ENCODE measurements around the gene RAB4A. TPM values are rescaled to one million over a fixed set of nuclear protein-coding genes. Genes with fewer than 3 reads are reported as not detected.

The RAB4A gene
- total RNA-seq, 2 experiments from 2014 or later, result 17.5 to 27.9 TPM

DNA sequence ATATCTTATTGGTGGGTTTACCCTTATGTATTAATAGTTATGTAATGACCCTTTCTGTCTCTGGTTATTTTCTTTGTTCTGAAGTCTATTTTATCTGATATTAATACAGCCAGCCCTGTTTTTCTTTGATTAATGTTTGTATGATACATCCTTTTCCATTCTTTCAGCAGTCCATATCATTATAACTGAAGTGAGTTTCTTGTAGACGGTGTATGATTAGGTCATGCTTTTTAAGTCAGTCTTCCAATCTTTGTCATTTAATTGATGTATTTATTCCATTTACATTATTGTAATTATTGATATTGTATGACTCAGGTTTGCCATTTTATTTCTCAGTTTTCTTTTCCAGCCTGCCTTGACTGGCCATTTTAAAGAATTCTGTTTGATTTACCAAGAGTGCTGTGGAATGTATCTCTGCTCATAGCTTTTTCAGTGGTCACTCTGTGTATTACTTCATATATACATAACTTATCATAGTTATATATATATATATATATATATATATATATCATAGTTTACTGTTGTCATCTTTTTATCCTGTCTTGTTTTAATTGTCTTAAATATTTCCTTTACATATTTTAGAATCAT lies 10.5 kb downstream of the RAB4A start:
- Histone ChIP-seq H3K4me3 (ENCODE audit: low read depth, low read length, poor library complexity, severe bottlenecking) (no peak overlapping the region), H3K27ac (ENCODE audit: low read depth, low read length, poor library complexity, severe bottlenecking) (no peak overlapping the region), H3K9me2 (ENCODE audit: insufficient read depth, low read length) (no peaks in the 10 kb centered on the region), H3K36me3 (ENCODE audit: insufficient read depth, low read length) (no peaks in the 10 kb centered on the region), H3K4me2 (ENCODE audit: low read length) (no peak overlapping the region), H3K79me2 (ENCODE audit: insufficient read depth, low read depth, low read length) (peaks cover 5% of the 10 kb centered on the region; the same call in 1 of the 2 replicates), H4K20me1 (ENCODE audit: insufficient read depth, low read length) (0 out of 2 replicates have a peak, but pooled peaks cover 6% of the 10 kb centered on the region), H3K9me3 (ENCODE audit: low read length) (peaks cover 5% of the 10 kb centered on the region; the same call in 1 of the 2 replicates), H2AFZ (ENCODE audit: low read length) (no peak overlapping the region), H3K4me1 (ENCODE audit: insufficient read depth, low read length, poor library complexity, severe bottlenecking) (no peaks in the 10 kb centered on the region)
- ChIA-PET CTCF (ENCODE audit: unreplicated experiment) (no interaction called here), POLR2A (interaction anchor here (1.1 kb wide), 1 partner anchor 12 kb away, joined by 4 read pairs; no protein-coding TSS in a partner anchor)
- no TSS peak for BruUV-seq (replicated peaks)
- TF ChIP-seq EZH2phosphoT487 (IDR thresholded peaks at IDR 0.05; ENCODE audit: borderline replicate concordance, low read depth, low read length), result no peak
- TF ChIP-seq, protein P1, sequence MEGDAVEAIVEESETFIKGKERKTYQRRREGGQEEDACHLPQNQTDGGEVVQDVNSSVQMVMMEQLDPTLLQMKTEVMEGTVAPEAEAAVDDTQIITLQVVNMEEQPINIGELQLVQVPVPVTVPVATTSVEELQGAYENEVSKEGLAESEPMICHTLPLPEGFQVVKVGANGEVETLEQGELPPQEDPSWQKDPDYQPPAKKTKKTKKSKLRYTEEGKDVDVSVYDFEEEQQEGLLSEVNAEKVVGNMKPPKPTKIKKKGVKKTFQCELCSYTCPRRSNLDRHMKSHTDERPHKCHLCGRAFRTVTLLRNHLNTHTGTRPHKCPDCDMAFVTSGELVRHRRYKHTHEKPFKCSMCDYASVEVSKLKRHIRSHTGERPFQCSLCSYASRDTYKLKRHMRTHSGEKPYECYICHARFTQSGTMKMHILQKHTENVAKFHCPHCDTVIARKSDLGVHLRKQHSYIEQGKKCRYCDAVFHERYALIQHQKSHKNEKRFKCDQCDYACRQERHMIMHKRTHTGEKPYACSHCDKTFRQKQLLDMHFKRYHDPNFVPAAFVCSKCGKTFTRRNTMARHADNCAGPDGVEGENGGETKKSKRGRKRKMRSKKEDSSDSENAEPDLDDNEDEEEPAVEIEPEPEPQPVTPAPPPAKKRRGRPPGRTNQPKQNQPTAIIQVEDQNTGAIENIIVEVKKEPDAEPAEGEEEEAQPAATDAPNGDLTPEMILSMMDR (conservative IDR thresholded peaks at IDR 0.05; ENCODE audit: low read length), result no peak
- intact Hi-C loops (cut with micrococcal nuclease; ENCODE audit: unreplicated experiment), result no loop called here
- DNase-seq (ENCODE audit: low spot score), result no peak

DNA sequence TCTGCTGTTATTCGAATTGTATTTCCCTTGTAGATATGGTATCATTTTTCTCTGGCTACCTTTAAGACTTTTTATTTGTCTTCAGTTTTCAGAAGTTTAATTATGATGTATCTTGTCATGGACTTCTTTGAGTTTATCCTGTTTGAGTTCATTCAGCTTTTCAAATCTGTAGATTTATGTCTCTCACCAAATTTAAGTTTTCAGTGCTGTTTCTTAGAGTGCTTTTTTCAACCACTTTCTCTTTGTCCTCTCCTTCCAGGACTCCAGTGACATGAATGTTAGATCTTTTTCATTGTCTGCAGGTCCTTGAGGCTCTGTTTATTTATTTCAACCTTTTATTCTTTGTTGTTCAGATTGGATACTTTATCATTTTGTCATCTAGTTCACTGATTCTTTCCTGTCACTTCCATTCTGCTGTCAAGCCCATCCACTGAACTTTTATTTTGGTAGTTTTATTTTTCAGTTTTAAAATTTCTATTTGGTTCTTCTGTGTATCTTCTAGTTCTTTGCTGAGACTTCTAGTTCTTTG lies 11.4 kb downstream of the RAB4A start:
- BruUV-seq (replicated peaks), result no TSS peak
- no peak for TF ChIP-seq EZH2phosphoT487 (IDR thresholded peaks at IDR 0.05; ENCODE audit: borderline replicate concordance, low read depth, low read length)
- TF ChIP-seq, protein P1 (conservative IDR thresholded peaks at IDR 0.05; ENCODE audit: low read length), result no peak
- no peak for DNase-seq (ENCODE audit: low spot score)
- peaks cover 5% of the 10 kb centered on the region; the same call in 1 of the 2 replicates for H3K79me2 ChIP-seq (ENCODE audit: insufficient read depth, low read depth, low read length)
- no peak overlapping the region for H2AFZ ChIP-seq (ENCODE audit: low read length)
- POLR2A ChIA-PET, result interaction anchor here (1.1 kb wide), 1 partner anchor 13 kb away, joined by 4 read pairs; no protein-coding TSS in a partner anchor
- H3K9me2 ChIP-seq (ENCODE audit: insufficient read depth, low read length), result no peaks in the 10 kb centered on the region
- 0 out of 2 replicates have a peak, but pooled peaks cover 6% of the 10 kb centered on the region for H4K20me1 ChIP-seq (ENCODE audit: insufficient read depth, low read length)
- no peak overlapping the region for H3K27ac ChIP-seq (ENCODE audit: low read depth, low read length, poor library complexity, severe bottlenecking)
- no peaks in the 10 kb centered on the region for H3K4me1 ChIP-seq (ENCODE audit: insufficient read depth, low read length, poor library complexity, severe bottlenecking)
- H3K36me3 ChIP-seq (ENCODE audit: insufficient read depth, low read length), result no peaks in the 10 kb centered on the region
- no peak overlapping the region for H3K4me3 ChIP-seq (ENCODE audit: low read depth, low read length, poor library complexity, severe bottlenecking)
- no peak overlapping the region for H3K4me2 ChIP-seq (ENCODE audit: low read length)
- H3K9me3 ChIP-seq (ENCODE audit: low read length), result peaks cover 5% of the 10 kb centered on the region; the same call in 1 of the 2 replicates
- intact Hi-C loops (cut with micrococcal nuclease; ENCODE audit: unreplicated experiment), result no loop called here
- CTCF ChIA-PET (ENCODE audit: unreplicated experiment), result interaction anchor here (0.6 kb wide), 1 partner anchor 276 kb away, joined by 3 read pairs; no protein-coding TSS in a partner anchor

DNA sequence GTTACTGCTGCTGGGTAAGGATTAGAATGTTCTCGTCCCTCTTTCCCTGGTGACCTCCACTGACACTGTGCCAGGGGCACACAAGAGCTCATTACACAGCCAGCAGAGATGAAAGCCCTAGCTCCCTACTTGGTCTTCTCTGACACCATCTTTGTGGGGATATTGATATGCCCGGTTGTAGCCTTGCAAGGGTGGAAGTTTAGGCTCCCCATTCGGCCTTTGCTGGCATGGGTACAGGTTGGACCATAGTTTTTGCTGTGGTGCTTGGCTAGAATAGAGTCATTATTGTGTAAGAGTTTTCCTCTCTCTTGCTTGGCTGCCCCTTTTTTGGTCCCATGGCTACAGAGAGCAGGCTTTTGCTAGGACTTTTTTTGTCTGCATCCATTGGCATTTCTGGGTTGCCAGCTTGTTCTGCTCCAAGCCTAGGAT lies 12.3 kb downstream of the RAB4A start:
- Histone ChIP-seq H3K36me3 (ENCODE audit: insufficient read depth, low read length) (no peaks in the 10 kb centered on the region), H3K4me3 (ENCODE audit: low read depth, low read length, poor library complexity, severe bottlenecking) (no peak overlapping the region), H3K9me3 (ENCODE audit: low read length) (peaks cover 5% of the 10 kb centered on the region; the same call in 1 of the 2 replicates), H3K79me2 (ENCODE audit: insufficient read depth, low read depth, low read length) (peaks cover 5% of the 10 kb centered on the region; the same call in 1 of the 2 replicates), H3K9me2 (ENCODE audit: insufficient read depth, low read length) (no peaks in the 10 kb centered on the region), H2AFZ (ENCODE audit: low read length) (no peak overlapping the region), H3K4me2 (ENCODE audit: low read length) (no peak overlapping the region), H3K27ac (ENCODE audit: low read depth, low read length, poor library complexity, severe bottlenecking) (no peak overlapping the region), H4K20me1 (ENCODE audit: insufficient read depth, low read length) (0 out of 2 replicates have a peak, but pooled peaks cover 6% of the 10 kb centered on the region), H3K4me1 (ENCODE audit: insufficient read depth, low read length, poor library complexity, severe bottlenecking) (no peaks in the 10 kb centered on the region)
- no peak for TF ChIP-seq EZH2phosphoT487 (IDR thresholded peaks at IDR 0.05; ENCODE audit: borderline replicate concordance, low read depth, low read length)
- TF ChIP-seq, protein P1 (conservative IDR thresholded peaks at IDR 0.05; ENCODE audit: low read length), result no peak
- ChIA-PET POLR2A (interaction anchor here (0.7 kb wide), 2 partner anchors 169 to 340 kb away, joined by 5 to 9 read pairs; no protein-coding TSS in a partner anchor), CTCF (ENCODE audit: unreplicated experiment) (no interaction called here)
- BruUV-seq (replicated peaks), result no TSS peak
- no peak for DNase-seq (ENCODE audit: low spot score)
- intact Hi-C loops (cut with micrococcal nuclease; ENCODE audit: unreplicated experiment), result no loop called here

All from OCI-LY7 (cell line).